OCI-LY7 (cell line): ENCODE data around the gene C15orf39.

Source experiments
- EZH2phosphoT487 ChIP-seq: fragments of 200-600 bp; sonication (generic); IDR thresholded peaks from 2 replicates; pipeline ENCODE4 v1.6.1; 2018; ENCODE audit warnings: low read depth, borderline replicate concordance, mild to moderate bottlenecking, mixed run types, antibody characterized with exemption, low read length, moderate library complexity, mixed read lengths
- TF ChIP-seq, protein P1 (sequence below): fragments of 200-600 bp; sonication (generic); conservative IDR thresholded peaks from 2 replicates; pipeline ENCODE4 v1.5.1; 2014; ENCODE audit warnings: mild to moderate bottlenecking, antibody characterized with exemption, low read length, moderate library complexity, mixed read lengths

DNA sequence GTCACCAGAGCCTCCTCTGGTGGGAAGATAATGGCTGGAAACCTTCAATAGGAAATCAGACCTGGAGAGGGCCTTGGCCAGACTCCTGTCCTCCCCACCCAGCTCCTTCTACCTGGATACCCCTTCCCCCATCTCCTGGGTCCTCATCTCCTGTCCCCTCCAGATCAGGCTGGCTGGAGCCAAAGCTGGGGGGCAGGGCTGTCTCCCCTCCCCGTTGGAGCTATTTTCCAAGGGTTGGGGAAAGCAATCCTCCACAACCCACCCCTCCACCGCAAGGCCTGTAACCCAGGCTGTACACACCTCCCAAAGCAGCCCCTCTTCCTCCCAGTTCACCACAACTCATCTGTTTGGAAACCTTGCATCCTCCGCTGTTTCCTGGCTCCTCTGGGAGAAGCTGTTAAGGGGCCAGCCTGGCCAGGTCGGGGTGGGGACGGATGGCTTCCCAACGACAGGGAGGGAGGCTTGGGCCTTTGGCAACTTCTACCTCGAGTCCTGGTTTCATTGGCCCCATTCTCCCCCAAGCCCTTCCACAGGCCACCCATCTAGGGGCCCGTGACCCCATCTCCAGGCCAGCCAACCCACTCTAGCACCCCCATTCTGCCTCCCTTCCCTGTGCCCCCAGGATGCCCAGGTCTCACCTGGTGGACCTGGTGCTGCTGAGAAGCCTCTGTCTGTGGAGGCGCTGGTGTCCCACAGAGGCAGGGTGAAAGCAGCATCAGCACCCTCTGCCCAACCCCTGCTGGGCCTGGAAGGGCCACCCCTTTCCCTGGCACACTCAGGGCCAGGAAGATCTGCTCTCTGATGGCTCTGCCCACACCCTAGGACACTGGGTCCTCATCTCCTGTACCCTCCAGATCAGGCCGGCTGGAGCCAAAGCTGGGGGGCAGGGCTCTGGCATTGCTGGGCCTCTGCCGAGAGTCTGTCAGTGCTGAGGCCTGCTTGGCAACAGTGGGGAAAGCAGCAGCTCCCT is 34.4 kb downstream of the C15orf39 start:
- TF ChIP-seq, protein P1, sequence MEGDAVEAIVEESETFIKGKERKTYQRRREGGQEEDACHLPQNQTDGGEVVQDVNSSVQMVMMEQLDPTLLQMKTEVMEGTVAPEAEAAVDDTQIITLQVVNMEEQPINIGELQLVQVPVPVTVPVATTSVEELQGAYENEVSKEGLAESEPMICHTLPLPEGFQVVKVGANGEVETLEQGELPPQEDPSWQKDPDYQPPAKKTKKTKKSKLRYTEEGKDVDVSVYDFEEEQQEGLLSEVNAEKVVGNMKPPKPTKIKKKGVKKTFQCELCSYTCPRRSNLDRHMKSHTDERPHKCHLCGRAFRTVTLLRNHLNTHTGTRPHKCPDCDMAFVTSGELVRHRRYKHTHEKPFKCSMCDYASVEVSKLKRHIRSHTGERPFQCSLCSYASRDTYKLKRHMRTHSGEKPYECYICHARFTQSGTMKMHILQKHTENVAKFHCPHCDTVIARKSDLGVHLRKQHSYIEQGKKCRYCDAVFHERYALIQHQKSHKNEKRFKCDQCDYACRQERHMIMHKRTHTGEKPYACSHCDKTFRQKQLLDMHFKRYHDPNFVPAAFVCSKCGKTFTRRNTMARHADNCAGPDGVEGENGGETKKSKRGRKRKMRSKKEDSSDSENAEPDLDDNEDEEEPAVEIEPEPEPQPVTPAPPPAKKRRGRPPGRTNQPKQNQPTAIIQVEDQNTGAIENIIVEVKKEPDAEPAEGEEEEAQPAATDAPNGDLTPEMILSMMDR, result no peak
- TF ChIP-seq EZH2phosphoT487, result no peak
